Measurements from ENCODE around the gene CROCC2. TPM values are rescaled to one million over a fixed set of nuclear protein-coding genes. Genes with fewer than 3 reads are reported as not detected.
A peak's percentile ranks its signal among the peaks of the same experiment; 100 is the strongest.

The CROCC2 gene
- polyA plus RNA-seq, 1 of the 3 experiments (the other 2 are of a cell fraction), result not detected

DNA sequence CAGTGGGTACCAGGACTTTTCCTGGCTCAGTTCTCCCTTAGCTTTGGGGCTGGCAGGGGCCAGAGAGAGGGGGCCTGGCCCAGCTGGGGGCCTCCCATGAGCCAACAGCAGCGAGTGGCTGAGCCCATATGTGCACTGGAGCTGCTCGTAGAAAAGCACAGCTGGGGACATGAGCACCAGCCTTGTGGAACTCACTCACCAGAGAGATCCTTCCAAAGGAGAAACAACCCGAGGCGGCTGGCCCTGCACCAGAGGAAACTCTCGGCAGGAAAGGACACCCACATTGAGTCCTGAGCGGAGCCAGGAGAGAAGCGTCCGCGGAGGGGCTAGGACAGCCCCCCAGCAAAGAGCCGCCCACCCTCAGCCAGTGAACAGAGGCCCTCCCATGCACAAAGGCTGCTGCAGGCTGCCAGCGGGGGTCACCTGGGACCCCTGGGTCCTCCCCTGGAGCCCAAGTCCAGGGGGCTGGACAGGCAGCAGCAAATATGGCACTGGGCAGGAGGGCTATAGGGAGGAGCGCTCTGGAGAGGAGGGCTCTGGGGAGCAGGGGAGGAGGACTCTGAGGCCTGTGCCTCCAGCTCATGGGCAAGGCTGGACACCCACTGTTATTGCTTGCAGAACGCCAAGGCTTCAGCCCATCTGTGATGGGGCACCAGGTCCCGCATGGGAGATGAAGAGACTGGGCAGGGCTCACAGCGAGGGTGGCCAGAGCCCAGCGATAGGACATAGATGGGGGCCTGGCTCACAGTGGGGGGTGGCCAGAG lies 50.2 kb downstream of the CROCC2 start:
- Histone ChIP-seq H3K79me2 (ENCODE audit: insufficient read depth) (no peaks in the 10 kb centered on the region), H3K4me1 (ENCODE audit: control insufficient read depth in 1 of 2, insufficient read depth in 2 of 2, low read depth in 1 of 2, low read length in 1 of 2) (peaks cover 0 to 61% of the 10 kb centered on the region in 2 experiments; a peak in 1 of 4 replicates), H3K27me3 (ENCODE audit: insufficient read depth) (no peaks in the 10 kb centered on the region), H3K9me3 (no peaks in the 10 kb centered on the region), H3K4me3 (ENCODE audit: low read depth in 2 of 2, low read length in 1 of 2) (no peak overlapping the region), H2AFZ (ENCODE audit: low read depth) (no peak overlapping the region), H3K4me2 (no peak overlapping the region), H3K9me2 (no peaks in the 10 kb centered on the region), H4K20me1 (ENCODE audit: insufficient read depth) (no peaks in the 10 kb centered on the region), H3K27ac (ENCODE audit: low read depth in 2 of 2, low read length in 1 of 2) (no peak overlapping the region), H3K36me3 (replicated peaks in 1 of 2; ENCODE audit: control insufficient read depth in 1 of 2, insufficient read depth in 2 of 2, low read length in 1 of 2) (no peaks in the 10 kb centered on the region), H3F3A (replicated peaks; ENCODE audit: insufficient read depth) (no peaks in the 10 kb centered on the region), H3K9ac (no peak overlapping the region)
- peak; percentile 28 for DNase-seq
- CTCF ChIA-PET, result interaction anchor here (0.5 to 2.1 kb wide), 5 partner anchors 10 to 148 kb away, joined by 3 to 12 read pairs (median 3); no protein-coding TSS in a partner anchor
- TF ChIP-seq USF2 (IDR thresholded peaks at IDR 0.05; ENCODE audit: borderline replicate concordance, low read depth, low read length) (no peak), RFX5 (IDR thresholded peaks at IDR 0.05; ENCODE audit: low read length) (no peak), PBX3 (IDR thresholded peaks at IDR 0.05) (no peak)
- POLR2A ChIA-PET, result no interaction called here
- WGBS (ENCODE audit: low lambda C conversion rate), result 72% methylated on average over 13 of the region's 16 CpGs

DNA sequence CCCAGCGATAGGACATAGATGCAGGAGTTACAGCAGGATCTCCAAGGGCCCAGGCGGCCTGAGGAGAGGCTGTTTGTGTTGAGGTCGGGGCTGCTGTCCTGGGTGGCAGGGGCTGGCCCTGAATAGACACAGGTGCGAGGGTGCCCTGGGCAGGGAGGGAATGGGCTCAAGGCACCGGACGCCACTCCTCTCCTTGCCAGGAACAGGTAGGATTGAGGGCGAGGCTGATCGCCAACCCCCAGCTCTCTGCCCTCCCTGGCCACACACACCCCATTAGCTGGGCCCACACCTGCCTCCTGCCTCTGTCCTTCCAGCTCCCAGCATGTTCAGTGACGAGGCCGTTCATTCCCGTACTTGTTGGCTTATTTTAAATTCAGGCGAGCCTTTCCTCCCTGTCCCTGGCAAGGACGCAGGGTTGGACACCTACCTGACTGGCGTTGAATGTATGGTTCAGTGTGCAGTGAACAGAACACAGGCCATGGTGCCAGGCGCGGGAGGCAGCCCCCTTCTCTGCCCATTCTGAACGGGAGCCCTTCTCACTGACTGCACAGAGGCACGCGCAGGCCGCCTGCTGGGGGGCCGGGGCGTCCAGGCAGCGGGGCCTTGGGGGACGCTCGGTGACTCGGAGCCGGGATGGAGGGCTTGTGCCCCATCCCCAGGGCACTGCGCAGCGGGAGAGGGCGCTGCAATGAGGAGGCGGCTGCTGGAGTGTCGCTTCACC lies 51.0 kb downstream of the CROCC2 start:
- CTCF ChIA-PET, result interaction anchor here (1.4 to 2.0 kb wide), 3 partner anchors 10 to 43 kb away, joined by 3 to 12 read pairs (median 4); no protein-coding TSS in a partner anchor
- Histone ChIP-seq H3K27me3 (ENCODE audit: insufficient read depth) (no peaks in the 10 kb centered on the region), H3K4me1 (ENCODE audit: control insufficient read depth in 1 of 2, insufficient read depth in 2 of 2, low read depth in 1 of 2, low read length in 1 of 2) (peaks cover 0 to 67% of the 10 kb centered on the region in 2 experiments; a peak in 1 of 4 replicates)
- TF ChIP-seq NRF1 (IDR thresholded peaks at IDR 0.05; ENCODE audit: low read depth, low read length) (no peak), RCOR1 (IDR thresholded peaks at IDR 0.05; ENCODE audit: low read length) (no peak), POLR2AphosphoS5 (IDR thresholded peaks at IDR 0.05; ENCODE audit: low read depth, low read length) (no peak), ELF1 (IDR thresholded peaks at IDR 0.05) (no peak), GATA2 (CRISPR knock-in tag; IDR thresholded peaks at IDR 0.05) (no peak), RXRA (IDR thresholded peaks at IDR 0.05; ENCODE audit: borderline replicate concordance, low read depth) (no peak), EZH2phosphoT487 (IDR thresholded peaks at IDR 0.05; ENCODE audit: borderline replicate concordance, low read depth) (no peak), MEF2A (IDR thresholded peaks at IDR 0.05; ENCODE audit: borderline replicate concordance, low read depth) (no peak), EP300 (IDR thresholded peaks at IDR 0.05; ENCODE audit: borderline replicate concordance in 1 of 2, low read depth in 1 of 2, low read length in 1 of 2) (no peak), FOSL2 (IDR thresholded peaks at IDR 0.05; ENCODE audit: borderline replicate concordance, low read depth) (no peak), RAD21 (IDR thresholded peaks at IDR 0.05; ENCODE audit: low read length) (no peak), REST (IDR thresholded peaks at IDR 0.05; ENCODE audit: low read depth, low read length) (no peak), TCF12 (IDR thresholded peaks at IDR 0.05) (no peak), NFIC (IDR thresholded peaks at IDR 0.05; ENCODE audit: borderline replicate concordance) (no peak)
- TF ChIP-seq, protein P1, sequence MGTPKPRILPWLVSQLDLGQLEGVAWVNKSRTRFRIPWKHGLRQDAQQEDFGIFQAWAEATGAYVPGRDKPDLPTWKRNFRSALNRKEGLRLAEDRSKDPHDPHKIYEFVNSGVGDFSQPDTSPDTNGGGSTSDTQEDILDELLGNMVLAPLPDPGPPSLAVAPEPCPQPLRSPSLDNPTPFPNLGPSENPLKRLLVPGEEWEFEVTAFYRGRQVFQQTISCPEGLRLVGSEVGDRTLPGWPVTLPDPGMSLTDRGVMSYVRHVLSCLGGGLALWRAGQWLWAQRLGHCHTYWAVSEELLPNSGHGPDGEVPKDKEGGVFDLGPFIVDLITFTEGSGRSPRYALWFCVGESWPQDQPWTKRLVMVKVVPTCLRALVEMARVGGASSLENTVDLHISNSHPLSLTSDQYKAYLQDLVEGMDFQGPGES (IDR thresholded peaks at IDR 0.05; ENCODE audit: low read depth, low read length), result no peak
- TF ChIP-seq, protein P2, sequence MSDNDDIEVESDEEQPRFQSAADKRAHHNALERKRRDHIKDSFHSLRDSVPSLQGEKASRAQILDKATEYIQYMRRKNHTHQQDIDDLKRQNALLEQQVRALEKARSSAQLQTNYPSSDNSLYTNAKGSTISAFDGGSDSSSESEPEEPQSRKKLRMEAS (IDR thresholded peaks at IDR 0.05; ENCODE audit: low read depth), result no peak

More for the DNA sequence above, 51.0 kb downstream of the CROCC2 start:
- Histone ChIP-seq H3F3A (replicated peaks; ENCODE audit: insufficient read depth) (no peaks in the 10 kb centered on the region), H3K9me3 (no peaks in the 10 kb centered on the region), H3K4me2 (no peak overlapping the region), H3K9ac (no peak overlapping the region), H3K4me3 (ENCODE audit: low read depth in 2 of 2, low read length in 1 of 2) (no peak overlapping the region), H2AFZ (ENCODE audit: low read depth) (no peak overlapping the region), H3K36me3 (replicated peaks in 1 of 2; ENCODE audit: control insufficient read depth in 1 of 2, insufficient read depth in 2 of 2, low read length in 1 of 2) (no peaks in the 10 kb centered on the region), H3K9me2 (no peaks in the 10 kb centered on the region), H3K27ac (ENCODE audit: low read depth in 2 of 2, low read length in 1 of 2) (no peak overlapping the region), H4K20me1 (ENCODE audit: insufficient read depth) (no peaks in the 10 kb centered on the region), H3K79me2 (ENCODE audit: insufficient read depth) (no peaks in the 10 kb centered on the region)
- peak; percentile 19 for DNase-seq
- POLR2A ChIA-PET, result interaction anchor here (0.6 kb wide), 1 partner anchor 48 kb away, joined by 3 read pairs; no protein-coding TSS in a partner anchor
- WGBS (ENCODE audit: low lambda C conversion rate), result 73% methylated on average over 15 of the region's 32 CpGs
